ENCODE results near the gene HAX1.
"Not testable (repeated sequence)": the region's sequence is repeated elsewhere in the genome, so short reads cannot be mapped to it uniquely, and the experiment has no call there.

Gene HAX1

DNA sequence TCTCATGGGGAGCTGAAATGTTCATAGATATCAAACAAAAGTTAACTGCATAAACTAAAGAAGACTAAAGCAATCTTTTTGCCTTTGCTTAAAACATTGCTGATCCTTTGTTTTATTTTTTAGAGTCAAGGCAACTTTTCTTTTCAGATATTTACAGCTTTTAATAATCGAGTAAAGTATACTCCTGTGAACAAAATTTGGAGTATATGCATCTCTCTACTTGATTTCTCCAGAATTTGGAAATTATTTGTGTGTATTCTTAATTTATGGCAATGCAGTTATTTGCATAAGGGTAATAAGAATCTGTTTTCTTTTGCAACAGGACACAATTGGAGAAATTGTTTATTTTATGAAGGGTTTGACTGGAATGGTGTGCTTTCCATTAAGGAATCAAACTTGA is 44.3 kb downstream of the HAX1 start:
- TF ChIP-seq, protein P1, sequence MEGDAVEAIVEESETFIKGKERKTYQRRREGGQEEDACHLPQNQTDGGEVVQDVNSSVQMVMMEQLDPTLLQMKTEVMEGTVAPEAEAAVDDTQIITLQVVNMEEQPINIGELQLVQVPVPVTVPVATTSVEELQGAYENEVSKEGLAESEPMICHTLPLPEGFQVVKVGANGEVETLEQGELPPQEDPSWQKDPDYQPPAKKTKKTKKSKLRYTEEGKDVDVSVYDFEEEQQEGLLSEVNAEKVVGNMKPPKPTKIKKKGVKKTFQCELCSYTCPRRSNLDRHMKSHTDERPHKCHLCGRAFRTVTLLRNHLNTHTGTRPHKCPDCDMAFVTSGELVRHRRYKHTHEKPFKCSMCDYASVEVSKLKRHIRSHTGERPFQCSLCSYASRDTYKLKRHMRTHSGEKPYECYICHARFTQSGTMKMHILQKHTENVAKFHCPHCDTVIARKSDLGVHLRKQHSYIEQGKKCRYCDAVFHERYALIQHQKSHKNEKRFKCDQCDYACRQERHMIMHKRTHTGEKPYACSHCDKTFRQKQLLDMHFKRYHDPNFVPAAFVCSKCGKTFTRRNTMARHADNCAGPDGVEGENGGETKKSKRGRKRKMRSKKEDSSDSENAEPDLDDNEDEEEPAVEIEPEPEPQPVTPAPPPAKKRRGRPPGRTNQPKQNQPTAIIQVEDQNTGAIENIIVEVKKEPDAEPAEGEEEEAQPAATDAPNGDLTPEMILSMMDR (IDR thresholded peaks at IDR 0.05; ENCODE audit: borderline replicate concordance, control extremely low read depth, extremely low read depth, insufficient read depth, missing control alignments): no peak
- DNase-seq (ENCODE audit: low spot score): no peak
- in situ Hi-C loops (cut with MboI; ENCODE audit: low sequenced_read_pairs, unreplicated experiment): no loop called here

DNA sequence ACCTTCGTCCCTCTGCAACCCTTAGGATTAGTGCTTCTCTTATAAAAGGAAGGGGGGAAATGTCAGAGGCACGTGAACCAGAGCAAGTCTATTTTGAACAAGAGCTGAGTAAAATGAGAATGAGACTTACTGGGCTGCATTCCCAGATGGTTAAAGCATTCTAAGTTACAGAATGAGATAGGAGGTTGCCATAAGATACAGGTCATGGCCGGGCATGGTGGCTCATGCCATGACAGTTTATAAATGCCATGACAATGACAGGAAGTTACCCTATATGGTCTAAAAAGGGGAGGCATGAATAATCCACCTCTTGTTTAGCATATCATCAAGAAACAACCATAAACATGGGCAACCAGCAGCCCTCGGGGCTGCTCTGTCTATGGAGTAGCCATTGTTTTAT is 46.0 kb downstream of the HAX1 start:
- DNase-seq (ENCODE audit: low spot score): no peak
- TF ChIP-seq, protein P1 (IDR thresholded peaks at IDR 0.05; ENCODE audit: borderline replicate concordance, control extremely low read depth, extremely low read depth, insufficient read depth, missing control alignments): no peak
- in situ Hi-C loops (cut with MboI; ENCODE audit: low sequenced_read_pairs, unreplicated experiment): no loop called here

DNA sequence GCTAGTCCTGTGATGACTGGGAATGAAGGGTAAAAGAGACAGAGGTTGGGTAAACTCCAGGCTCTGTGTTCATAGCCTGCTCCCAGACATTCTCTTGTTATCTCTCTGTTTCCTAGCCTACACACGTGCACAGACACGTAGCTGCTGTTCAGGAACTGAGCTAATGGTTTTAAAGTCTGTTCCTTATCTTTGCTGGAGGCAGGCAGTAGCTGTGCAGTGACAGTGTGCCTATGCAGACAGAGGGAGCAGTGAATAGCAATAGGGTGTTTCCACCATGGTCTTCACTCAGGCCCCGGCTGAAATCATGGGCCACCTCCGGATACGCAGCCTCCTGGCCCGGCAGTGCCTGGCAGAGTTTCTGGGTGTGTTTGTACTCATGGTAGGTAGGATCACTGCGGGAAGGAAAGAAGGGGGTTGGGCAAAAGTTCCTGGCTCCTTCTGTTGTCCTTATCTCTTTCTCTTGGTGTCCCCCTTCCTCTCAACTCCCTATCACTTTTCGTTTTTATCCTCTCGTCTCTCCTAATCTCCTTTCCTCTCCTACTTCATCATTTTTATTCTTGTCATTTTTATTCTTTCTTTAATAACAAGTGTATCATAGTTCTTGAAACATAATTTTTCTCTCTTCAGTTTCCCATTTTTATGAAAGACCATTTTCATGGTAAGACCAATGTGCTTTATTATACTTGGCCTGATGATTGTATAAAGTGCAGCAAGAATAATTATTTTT is 48.6 kb downstream of the HAX1 start, which contains the start of gene AQP10:
TSS of gene AQP10 (plus strand) at position 212 of the 727 bp plus-strand sequence. CDS start at position 275, 63 bp downstream.
- TF ChIP-seq, protein P1 (IDR thresholded peaks at IDR 0.05; ENCODE audit: borderline replicate concordance, control extremely low read depth, extremely low read depth, insufficient read depth, missing control alignments): no peak
- in situ Hi-C loops (cut with MboI; ENCODE audit: low sequenced_read_pairs, unreplicated experiment): no loop called here
- no peak for DNase-seq (ENCODE audit: low spot score)

DNA sequence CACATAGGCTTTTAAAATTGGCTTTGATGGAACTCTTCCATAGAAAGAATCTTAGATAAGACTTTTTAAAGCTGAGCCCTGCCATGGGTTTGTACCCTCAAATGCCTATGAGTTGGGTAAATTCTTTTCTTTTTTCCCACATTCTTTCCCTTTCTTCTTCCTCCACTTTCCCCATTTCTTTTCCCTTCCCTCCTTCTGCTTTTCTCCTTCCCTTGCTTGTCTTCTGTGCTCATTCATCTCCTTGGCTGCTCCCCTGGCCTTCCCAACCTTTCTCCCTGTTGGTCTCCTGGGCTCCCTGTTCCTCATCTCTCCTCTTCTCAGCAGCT is 49.1 kb downstream of the HAX1 start:
- in situ Hi-C loops (cut with MboI; ENCODE audit: low sequenced_read_pairs, unreplicated experiment); DNase-seq (ENCODE audit: low spot score): not testable (repeated sequence)

DNA sequence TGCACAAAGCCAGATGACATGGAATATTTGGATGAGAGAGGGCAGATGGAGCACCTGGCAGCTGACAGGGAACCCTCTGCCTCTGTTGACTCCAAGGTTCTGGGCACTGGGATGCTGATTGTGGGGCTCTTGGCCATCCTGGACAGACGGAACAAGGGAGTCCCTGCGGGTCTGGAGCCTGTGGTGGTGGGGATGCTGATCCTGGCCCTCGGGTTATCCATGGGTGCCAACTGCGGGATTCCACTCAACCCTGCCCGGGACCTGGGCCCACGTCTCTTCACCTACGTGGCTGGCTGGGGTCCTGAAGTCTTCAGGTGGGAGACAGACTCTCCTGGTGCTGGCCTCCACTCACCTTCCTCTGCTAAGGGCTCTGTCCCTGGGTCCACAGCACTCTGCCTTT is 51.1 kb downstream of the HAX1 start:
- DNase-seq (ENCODE audit: low spot score): peak; percentile 10
- TF ChIP-seq, protein P1 (IDR thresholded peaks at IDR 0.05; ENCODE audit: borderline replicate concordance, control extremely low read depth, extremely low read depth, insufficient read depth, missing control alignments): no peak
- in situ Hi-C loops (cut with MboI; ENCODE audit: low sequenced_read_pairs, unreplicated experiment): no loop called here

DNA sequence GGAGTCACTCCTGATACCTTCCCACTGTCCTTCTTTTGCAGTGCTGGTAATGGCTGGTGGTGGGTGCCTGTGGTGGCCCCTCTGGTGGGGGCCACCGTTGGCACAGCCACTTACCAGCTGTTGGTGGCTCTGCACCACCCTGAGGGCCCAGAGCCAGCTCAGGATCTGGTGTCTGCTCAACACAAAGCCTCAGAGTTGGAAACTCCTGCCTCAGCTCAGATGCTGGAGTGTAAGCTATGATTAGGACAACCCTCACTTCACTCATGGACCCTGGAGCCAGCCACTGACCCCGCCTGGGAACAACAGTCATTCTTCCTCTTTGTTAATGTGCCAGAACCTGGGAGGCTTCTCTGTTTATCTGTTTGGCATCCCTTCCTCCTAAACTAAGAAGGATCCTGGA is 51.8 kb downstream of the HAX1 start:
- TF ChIP-seq, protein P1 (IDR thresholded peaks at IDR 0.05; ENCODE audit: borderline replicate concordance, control extremely low read depth, extremely low read depth, insufficient read depth, missing control alignments): no peak
- DNase-seq (ENCODE audit: low spot score): peak; percentile 17
- in situ Hi-C loops (cut with MboI; ENCODE audit: low sequenced_read_pairs, unreplicated experiment): no loop called here

DNA sequence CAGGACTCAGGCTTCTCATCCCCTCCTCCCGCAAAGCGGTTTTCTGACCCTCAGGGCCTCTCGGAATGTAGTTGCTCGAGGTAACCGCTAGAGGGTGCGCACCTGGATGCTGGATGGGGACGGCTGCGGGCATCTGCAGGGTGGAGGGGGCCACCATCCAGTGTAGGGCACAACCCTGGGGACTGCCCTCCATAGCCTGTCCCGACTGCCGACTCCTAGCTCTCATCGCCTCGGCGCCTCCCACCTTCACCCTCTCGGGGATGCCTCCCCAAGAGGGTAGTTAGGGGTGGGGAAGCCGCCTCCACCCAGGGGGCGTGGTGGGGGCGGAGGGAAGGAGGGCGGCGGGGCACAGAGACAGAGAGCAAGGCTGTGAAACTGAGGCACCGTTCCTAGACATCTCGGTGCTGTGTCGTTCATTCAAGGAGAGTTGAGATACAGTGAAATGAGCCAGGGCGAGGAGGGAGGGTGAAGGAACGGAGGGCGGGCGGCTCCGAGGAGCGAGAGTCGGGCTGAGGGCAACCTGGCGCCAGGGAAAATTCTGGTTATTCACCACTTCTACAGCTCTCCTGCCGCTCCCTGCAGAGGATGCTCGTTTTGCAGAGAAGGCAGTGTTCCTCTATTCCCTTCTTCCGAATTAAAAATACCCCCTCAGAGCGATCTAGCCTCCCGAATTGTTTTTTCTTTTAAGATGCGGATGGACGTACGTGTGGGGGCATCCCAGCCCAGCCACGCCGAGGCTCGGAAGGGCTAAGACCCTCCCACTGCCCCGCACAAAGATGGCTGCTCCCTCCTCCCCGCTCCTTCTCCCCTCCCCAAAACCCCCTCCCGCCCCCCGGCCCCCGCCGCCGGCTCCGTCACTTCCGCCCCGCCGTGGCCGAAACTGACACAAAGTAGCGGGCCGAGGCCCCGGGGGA is 52.5 kb downstream of the HAX1 start, which contains the start of gene ATP8B2:
TSS of gene ATP8B2 (plus strand) at position 857 of the 914 bp plus-strand sequence. CDS start 2,617 bp downstream, outside the sequence.
- DNase-seq (ENCODE audit: low spot score): peak; percentile 91
- in situ Hi-C loops (cut with MboI; ENCODE audit: low sequenced_read_pairs, unreplicated experiment): no loop called here
- TF ChIP-seq, protein P1 (IDR thresholded peaks at IDR 0.05; ENCODE audit: borderline replicate concordance, control extremely low read depth, extremely low read depth, insufficient read depth, missing control alignments): peak; percentile 92
